HepG2 (cell line): ENCODE results near the gene SRRM1. TPM values are rescaled to one million over a fixed set of nuclear protein-coding genes. Genes with fewer than 3 reads are reported as not detected.

ENCODE experiments used
- ATAC-seq: fragments of 200-7000 bp; cut with Tn5 transposase; 3 replicates; pipeline ENCODE4 v1.9.1; 2020; ENCODE audit warnings: mild to moderate bottlenecking, moderate library complexity
- Bru-seq: library from RNA; stranded (reverse); fragments of 400-500 nt; gene quantifications from one replicate; lab custom pipeline; 2021; lab: Mats Ljungman, UMichigan
- BruChase-seq, 2 experiments: library from RNA; stranded (reverse); fragments of 400-500 nt; gene quantifications; one replicate each; lab custom pipeline; 2021; lab: Mats Ljungman, UMichigan
- BruUV-seq: library from RNA; stranded (reverse); fragments of 400-500 nt; replicated peaks from 2 replicates; lab custom pipeline; 2021; lab: Mats Ljungman, UMichigan
- CTCF ChIA-PET: fragments of 300-600 bp; formaldehyde crosslinking; extraction: SDS; loops from one replicate; lab custom pipeline; 2021; ENCODE audit warnings: low total read pairs, inconsistent platforms, low intra/inter-chr PET ratio; lab: Yijun Ruan, JAX
- POLR2A ChIA-PET: fragments of 350-600 bp; sonication (Branson Sonifier 250); formaldehyde crosslinking; loops from one replicate; lab custom pipeline; 2020; ENCODE audit warnings: antibody characterized with exemption, inconsistent platforms; lab: Yijun Ruan, JAX
- DNase-seq: peaks from one replicate; pipeline ENCODE4 v3.0.0-alpha.2; 2015; ENCODE audit warnings: low spot score
- FAIRE-seq: peaks from 3 replicates; lab custom pipeline; 2011; peaks lifted over from hg19 to GRCh38; lab: Jason Lieb, UNC
- H2AFZ ChIP-seq: one replicate; pipeline ENCODE4 v1.6.1; 2011; ENCODE audit warnings: low read length, inconsistent platforms
- H3K27ac ChIP-seq: fragments of 300-600 bp; 3 replicates; pipeline ENCODE4 v1.8.0; 2011; ENCODE audit warnings: mixed run types, mild to moderate bottlenecking, mixed read lengths, low read length, inconsistent platforms; ENCODE audit not compliant: insufficient read depth; ENCODE audit errors: extremely low read length
- H3K27me3 ChIP-seq, 2 experiments: fragments of 200-600 bp in 1 of 2; 2 replicates in 1 of 2; 3 replicates in 1 of 2; pipeline versions ENCODE4 v1.6.0 to v1.8.0; 2011; ENCODE audit warnings: low read length in 2 of 2, mild to moderate bottlenecking in 2 of 2, moderate library complexity in 2 of 2, inconsistent platforms in 1 of 2; ENCODE audit not compliant: insufficient read depth in 2 of 2, control insufficient read depth in 1 of 2
- H3K36me3 ChIP-seq, 2 experiments: fragments of 200-600 bp in 1 of 2; replicated peaks in 1 of 2; 2 replicates in 1 of 2; 3 replicates in 1 of 2; pipeline versions ENCODE4 v1.5.1 to v1.8.0; 2011; ENCODE audit warnings: low read length in 2 of 2, inconsistent platforms in 1 of 2; ENCODE audit not compliant: insufficient read depth in 2 of 2, control insufficient read depth in 1 of 2
- H3K4me1 ChIP-seq: 2 replicates; pipeline ENCODE4 v1.5.1; 2012; ENCODE audit warnings: low read length, inconsistent platforms; ENCODE audit not compliant: insufficient read depth
- H3K4me2 ChIP-seq: 2 replicates; pipeline ENCODE4 v1.6.0; 2011; ENCODE audit warnings: low read depth, low read length, inconsistent platforms
- H3K4me3 ChIP-seq, 3 experiments: fragments of 200-600 bp in 1 of 3; sonication (generic), shearing (Covaris generic) in 1 of 3; replicated peaks in 1 of 3; 2 replicates each; pipeline ENCODE4 v1.5.1; 2011 to 2016; ENCODE audit warnings: low read length in 3 of 3, inconsistent platforms in 2 of 3, low read depth in 2 of 3, mild to moderate bottlenecking in 2 of 3, control low read depth in 1 of 3, mixed read lengths in 1 of 3; ENCODE audit not compliant: insufficient read depth in 1 of 3
- H3K79me2 ChIP-seq: one replicate; pipeline ENCODE4 v1.6.1; 2011; ENCODE audit warnings: low read length, inconsistent platforms; ENCODE audit not compliant: insufficient read depth
- H3K9ac ChIP-seq: 2 replicates; pipeline ENCODE4 v1.6.0; 2011; ENCODE audit warnings: mild to moderate bottlenecking, low read depth, low read length, inconsistent platforms; ENCODE audit not compliant: insufficient read depth
- H3K9me3 ChIP-seq: 2 replicates; pipeline ENCODE4 v1.5.1; 2012; ENCODE audit warnings: mild to moderate bottlenecking, low read length
- H4K20me1 ChIP-seq: 2 replicates; pipeline ENCODE4 v1.6.0; 2011; ENCODE audit warnings: inconsistent platforms, mild to moderate bottlenecking, low read length, moderate library complexity; ENCODE audit not compliant: insufficient read depth
- FOXO4 ChIP-seq: sonication (generic); formaldehyde crosslinking; conservative IDR thresholded peaks from 2 replicates; pipeline ENCODE4 v1.8.1; 2023; ENCODE audit warnings: missing genetic modification reagents
- GPBP1L1 ChIP-seq: sonication (generic); formaldehyde crosslinking; IDR thresholded peaks from 2 replicates; pipeline ENCODE4 v1.5.0; 2020; ENCODE audit warnings: mild to moderate bottlenecking, missing genetic modification reagents
- HINFP ChIP-seq: sonication (generic); formaldehyde crosslinking; IDR thresholded peaks from 2 replicates; pipeline ENCODE4 v1.4.0; 2020; ENCODE audit warnings: low read depth, mild to moderate bottlenecking, missing genetic modification reagents
- IKZF1 ChIP-seq: fragments of 450-650 bp; IDR thresholded peaks from 2 replicates; pipeline ENCODE4 v1.7.1; 2016
- KLF9 ChIP-seq: IDR thresholded peaks from 2 replicates; pipeline ENCODE4 v1.6.1; 2016; ENCODE audit warnings: low read depth
- SCMH1 ChIP-seq: sonication (generic); formaldehyde crosslinking; IDR thresholded peaks from 2 replicates; pipeline ENCODE4 v1.9.0; 2021; ENCODE audit warnings: missing genetic modification reagents, mild to moderate bottlenecking, borderline replicate concordance
- SIN3A ChIP-seq: IDR thresholded peaks from 2 replicates; pipeline ENCODE4 v1.6.1; 2011; ENCODE audit warnings: low read depth, mild to moderate bottlenecking, control low read depth, low read length, borderline replicate concordance
- THAP11 ChIP-seq: IDR thresholded peaks from 2 replicates; pipeline ENCODE4 v1.6.1; 2016; ENCODE audit warnings: missing biosample characterization, missing genetic modification reagents
- ZNF530 ChIP-seq: sonication (generic); formaldehyde crosslinking; IDR thresholded peaks from 2 replicates; pipeline ENCODE4 v1.5.0; 2020; ENCODE audit warnings: low read depth, mild to moderate bottlenecking, missing genetic modification reagents
- ZNF780A ChIP-seq: sonication (generic); formaldehyde crosslinking; IDR thresholded peaks from 2 replicates; pipeline ENCODE4 v1.8.0; 2022; ENCODE audit warnings: mild to moderate bottlenecking, missing genetic modification reagents, moderate library complexity
- WGBS: methylation state at CpG from one replicate; pipeline ENCODE4 v1.1.6; 2017; ENCODE audit warnings: low lambda C conversion rate; 5-methylcytosine and 5-hydroxymethylcytosine counted together
- in situ Hi-C: cut with HindIII; loops from 2 replicates; pipeline ENCODE4 v1.10.0; 2017; ENCODE audit warnings: low pct_unique_long_range_greater_than_20kb; ENCODE audit not compliant: extremely low pct_ligation_motif_present
- intact Hi-C: fragments of 100-400 bp; cut with micrococcal nuclease; formaldehyde crosslinking; loops from one replicate; pipeline ENCODE4 v1.10.0; 2022; ENCODE audit not compliant: unreplicated experiment
- long read RNA-seq, 2 experiments: library from RNA in 1 of 2; library from polyadenylated mRNA in 1 of 2; stranded (forward) in 1 of 2; unstranded in 1 of 2; transcript quantifications; one replicate each; pipeline ENCODE4 v2.0.0, GENCODE V29; 2019 to 2022
- polyA minus RNA-seq, 3 experiments: library from RNA; depleted of rRNA, polyadenylated mRNA; stranded (reverse); fragments of >200 nt; gene quantifications; 2 replicates each; pipeline ENCODE4 v1.2.3, GENCODE V29; 2011; ENCODE audit warnings: low replicate concordance in 1 of 3
- polyA plus RNA-seq, 8 experiments: library from polyadenylated mRNA; depleted of rRNA in 3 of 8; stranded (reverse) in 7 of 8; unstranded in 1 of 8; fragments of >200 nt; fragmentation: Illumina TruSeq in 4 of 8; extraction: Trizol in 4 of 8; gene quantifications; 2 replicates each; pipeline versions ENCODE4 v1.2.1 to v1.2.3, GENCODE V29; 2011 to 2016; ENCODE audit warnings: low read depth in 4 of 8, missing spikeins in 1 of 8, mixed read lengths in 1 of 8; ENCODE audit not compliant: insufficient read depth in 1 of 8
- total RNA-seq, 5 experiments: library from RNA; depleted of rRNA; stranded (reverse); fragments of >200 nt; fragmentation: Illumina TruSeq; extraction: Trizol; gene quantifications; 2 replicates each; pipeline ENCODE4 v1.2.3, GENCODE V29; 2016; ENCODE audit warnings: low read depth in 1 of 5

SRRM1 gene
- total RNA-seq (2016; rRNA removed; fragmentation: Illumina TruSeq; extraction: Trizol), result 31.6 and 33.7 TPM in 2 replicates
- 13.1 and 14.5 TPM in 2 replicates for total RNA-seq (2016; cell fraction: cytosol; rRNA removed; fragmentation: Illumina TruSeq; extraction: Trizol; ENCODE audit: low read depth)
- 27.6 and 35.1 TPM in 2 replicates for total RNA-seq (2016; cell fraction: insoluble cytoplasmic fraction; rRNA removed; fragmentation: Illumina TruSeq; extraction: Trizol)
- total RNA-seq (2016; cell fraction: membrane; rRNA removed; fragmentation: Illumina TruSeq; extraction: Trizol), result 19.4 and 21.8 TPM in 2 replicates
- total RNA-seq (2016; cell fraction: nucleus; rRNA removed; fragmentation: Illumina TruSeq; extraction: Trizol), result 80.4 and 81.8 TPM in 2 replicates
- 44.5 and 46.8 TPM in 2 replicates for polyA plus RNA-seq (2011; rRNA removed)
- 12.5 and 17.1 TPM in 2 replicates for polyA plus RNA-seq (2011; cell fraction: cytosol; rRNA removed)
- polyA plus RNA-seq (2011; cell fraction: nucleus; rRNA removed), result 113 and 116 TPM in 2 replicates
- 96.3 and 117 TPM in 2 replicates for polyA plus RNA-seq (2012)
- polyA plus RNA-seq (2016; cell fraction: cytosol; fragmentation: Illumina TruSeq; extraction: Trizol; ENCODE audit: low read depth), result 5.2 and 5.8 TPM in 2 replicates
- polyA plus RNA-seq (2016; cell fraction: insoluble cytoplasmic fraction; fragmentation: Illumina TruSeq; extraction: Trizol; ENCODE audit: low read depth), result 52.3 and 57.6 TPM in 2 replicates
- polyA plus RNA-seq (2016; cell fraction: membrane; fragmentation: Illumina TruSeq; extraction: Trizol; ENCODE audit: low read depth), result 13.5 and 15.6 TPM in 2 replicates
- polyA plus RNA-seq (2016; cell fraction: nucleus; fragmentation: Illumina TruSeq; extraction: Trizol; ENCODE audit: insufficient read depth, low read depth), result 147 and 162 TPM in 2 replicates
- 27.3 and 67.7 TPM in 2 replicates for polyA minus RNA-seq (2011; rRNA and poly(A)+ RNA removed; ENCODE audit: low replicate concordance)
- polyA minus RNA-seq (2011; cell fraction: cytosol; rRNA and poly(A)+ RNA removed), result 15.2 and 21.5 TPM in 2 replicates
- 224 and 225 TPM in 2 replicates for polyA minus RNA-seq (2011; cell fraction: nucleus; rRNA and poly(A)+ RNA removed)
- percentile 96 among the genes with signal in this experiment for Bru-seq, nascent RNA
- percentile 97 among the genes with signal in this experiment for BruChase-seq, experiment 1, labeled RNA remaining after a 6-hour chase
- BruChase-seq, experiment 2, labeled RNA remaining after a 2-hour chase, result percentile 97 among the genes with signal in this experiment
- long read RNA-seq, experiment 1, partial matches to known transcripts, result 56 of 66 reads
- long read RNA-seq, experiment 1, other reads (novel, unspliced or antisense), result 8 of 66 reads
- long read RNA-seq, experiment 2, partial matches to known transcripts, result 17 of 25 reads
- long read RNA-seq, experiment 2, other reads (novel, unspliced or antisense), result 8 of 25 reads

- intact Hi-C loops, result loop anchor here (5.0 kb wide), 2 partner anchors 230 to 625 kb away; partner anchors contain the start of gene STPG1
- ChIA-PET CTCF (no interaction called here), POLR2A (interaction anchor here (1.2 to 1.5 kb wide), 4 partner anchors 37 to 188 kb away, joined by 3 to 4 read pairs (median 3); partner anchors contain the start of gene RCAN3)
- Histone ChIP-seq H4K20me1 (peaks cover 22% of the 10 kb centered on the region), H3K9ac (peak within 1 kb of the TSS; percentile 100), H3K27ac (peak within 1 kb of the TSS; percentile 100), H3K9me3 (no peaks in the 10 kb centered on the region), H3K79me2 (peaks cover 52% of the 10 kb centered on the region), H3K4me3 (peak within 1 kb of the TSS; percentile 94 to 98 (median 98)), H2AFZ (no peak within 1 kb of the TSS), H3K4me1 (peaks cover 61% of the 10 kb centered on the region), H3K36me3 (peaks cover 0 to 14% of the 10 kb centered on the region in 2 experiments; a peak in 3 of 5 replicates), H3K27me3 (no peaks in the 10 kb centered on the region; a peak in 1 of 5 replicates), H3K4me2 (peak within 1 kb of the TSS; percentile 94)
- ATAC-seq (peak; percentile 91), DNase-seq (peak; percentile 99), FAIRE-seq (peak; percentile 99)
- 0% methylated on average over 30 of the region's 95 CpGs for WGBS
- in situ Hi-C loops, result no loop called here
- TSS peak; percentile 98 for BruUV-seq
- TF ChIP-seq ZNF780A, result no peak
- no peak for TF ChIP-seq SCMH1 (CRISPR knock-in tag)
- TF ChIP-seq HINFP, result no peak
- TF ChIP-seq FOXO4 (CRISPR knock-in tag), result no peak
- no peak for TF ChIP-seq GPBP1L1 (CRISPR knock-in tag)
- TF ChIP-seq SIN3A, result peak; percentile 82; the same call in 1 of the 2 replicates
- TF ChIP-seq THAP11, result peak; percentile 94
- no peak for TF ChIP-seq ZNF530 (CRISPR knock-in tag)
- TF ChIP-seq KLF9 (CRISPR knock-in tag), result 0 out of 2 replicates have a peak, but pooled peaks have one; percentile 29
- no peak for TF ChIP-seq IKZF1
Observed at GRCh38 chr1:24642481-24643362, at the start of gene SRRM1. SRRM1 (plus strand) TSS chr1:24643302; CDS start chr1:24643327, 25 bp downstream.
